Measurements from ENCODE around the gene SBF2. TPM values are rescaled to one million over a fixed set of nuclear protein-coding genes. Genes with fewer than 3 reads are reported as not detected.
A peak's percentile ranks its signal among the peaks of the same experiment; 100 is the strongest.

The SBF2 gene
- total and polyA plus RNA-seq, 2 of the 13 experiments (the other 11 are each of a cell fraction or from before 2014, with no cell fraction given): 24.0 to 45.8 TPM

DNA sequence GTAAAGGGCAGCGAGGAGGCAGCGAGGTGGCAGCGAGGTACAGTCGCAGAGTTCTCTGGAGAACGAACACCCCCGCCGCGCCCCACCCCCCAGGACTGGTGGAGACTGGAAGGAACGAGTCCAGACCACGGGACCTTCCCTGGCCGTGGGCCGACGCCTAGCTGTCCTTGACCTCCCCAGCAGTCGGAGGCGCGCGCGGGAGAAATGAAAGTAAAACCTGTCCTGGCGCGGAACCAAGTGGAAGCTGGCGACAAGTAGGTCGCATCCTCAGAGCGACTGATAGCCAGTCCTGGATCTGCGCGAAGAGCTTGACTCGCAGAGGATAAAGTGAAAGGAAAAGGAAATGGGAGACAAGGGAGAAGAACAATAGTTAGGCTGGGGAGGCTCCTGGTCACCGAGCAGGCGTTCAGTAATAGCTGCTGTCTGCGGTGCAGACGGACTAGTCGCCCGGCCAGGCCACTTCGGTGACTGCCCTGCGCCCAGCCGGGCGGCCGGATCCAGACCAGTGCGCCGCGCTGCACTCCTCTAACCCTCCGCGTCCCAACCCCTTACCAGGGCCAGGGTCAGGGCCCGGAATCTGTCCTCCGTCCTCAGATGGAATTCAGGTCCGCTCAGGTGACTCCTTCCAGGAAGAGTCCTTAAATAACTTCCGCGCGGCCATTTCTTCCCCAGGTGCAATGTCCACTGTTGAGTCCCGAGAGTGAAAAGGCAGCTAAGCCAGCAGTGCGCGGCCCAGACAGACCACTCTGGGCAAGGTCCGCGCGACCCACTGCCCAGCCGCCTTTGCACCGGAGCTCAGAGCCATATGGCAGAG lies 8.9 kb upstream of the SBF2 start (continued):
- TF ChIP-seq, protein P1, sequence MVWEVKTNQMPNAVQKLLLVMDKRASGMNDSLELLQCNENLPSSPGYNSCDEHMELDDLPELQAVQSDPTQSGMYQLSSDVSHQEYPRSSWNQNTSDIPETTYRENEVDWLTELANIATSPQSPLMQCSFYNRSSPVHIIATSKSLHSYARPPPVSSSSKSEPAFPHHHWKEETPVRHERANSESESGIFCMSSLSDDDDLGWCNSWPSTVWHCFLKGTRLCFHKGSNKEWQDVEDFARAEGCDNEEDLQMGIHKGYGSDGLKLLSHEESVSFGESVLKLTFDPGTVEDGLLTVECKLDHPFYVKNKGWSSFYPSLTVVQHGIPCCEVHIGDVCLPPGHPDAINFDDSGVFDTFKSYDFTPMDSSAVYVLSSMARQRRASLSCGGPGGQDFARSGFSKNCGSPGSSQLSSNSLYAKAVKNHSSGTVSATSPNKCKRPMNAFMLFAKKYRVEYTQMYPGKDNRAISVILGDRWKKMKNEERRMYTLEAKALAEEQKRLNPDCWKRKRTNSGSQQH (CRISPR knock-in tag; IDR thresholded peaks at IDR 0.05; ENCODE audit: low read depth): no peak
- peak; percentile 71 for TF ChIP-seq SAP130 (CRISPR knock-in tag; IDR thresholded peaks at IDR 0.05; ENCODE audit: low read depth)
- TF ChIP-seq ZNF563 (CRISPR knock-in tag; IDR thresholded peaks at IDR 0.05): no peak
- peak; percentile 85; the same call in 1 of the 2 replicates for TF ChIP-seq ZNF292 (CRISPR knock-in tag; IDR thresholded peaks at IDR 0.05; ENCODE audit: borderline replicate concordance, low read depth)
- TF ChIP-seq ZNF670 (CRISPR knock-in tag; IDR thresholded peaks at IDR 0.05; ENCODE audit: borderline replicate concordance): no peak
- TF ChIP-seq ZNF543 (CRISPR knock-in tag; IDR thresholded peaks at IDR 0.05): peak; percentile 77
- TF ChIP-seq, protein P2, sequence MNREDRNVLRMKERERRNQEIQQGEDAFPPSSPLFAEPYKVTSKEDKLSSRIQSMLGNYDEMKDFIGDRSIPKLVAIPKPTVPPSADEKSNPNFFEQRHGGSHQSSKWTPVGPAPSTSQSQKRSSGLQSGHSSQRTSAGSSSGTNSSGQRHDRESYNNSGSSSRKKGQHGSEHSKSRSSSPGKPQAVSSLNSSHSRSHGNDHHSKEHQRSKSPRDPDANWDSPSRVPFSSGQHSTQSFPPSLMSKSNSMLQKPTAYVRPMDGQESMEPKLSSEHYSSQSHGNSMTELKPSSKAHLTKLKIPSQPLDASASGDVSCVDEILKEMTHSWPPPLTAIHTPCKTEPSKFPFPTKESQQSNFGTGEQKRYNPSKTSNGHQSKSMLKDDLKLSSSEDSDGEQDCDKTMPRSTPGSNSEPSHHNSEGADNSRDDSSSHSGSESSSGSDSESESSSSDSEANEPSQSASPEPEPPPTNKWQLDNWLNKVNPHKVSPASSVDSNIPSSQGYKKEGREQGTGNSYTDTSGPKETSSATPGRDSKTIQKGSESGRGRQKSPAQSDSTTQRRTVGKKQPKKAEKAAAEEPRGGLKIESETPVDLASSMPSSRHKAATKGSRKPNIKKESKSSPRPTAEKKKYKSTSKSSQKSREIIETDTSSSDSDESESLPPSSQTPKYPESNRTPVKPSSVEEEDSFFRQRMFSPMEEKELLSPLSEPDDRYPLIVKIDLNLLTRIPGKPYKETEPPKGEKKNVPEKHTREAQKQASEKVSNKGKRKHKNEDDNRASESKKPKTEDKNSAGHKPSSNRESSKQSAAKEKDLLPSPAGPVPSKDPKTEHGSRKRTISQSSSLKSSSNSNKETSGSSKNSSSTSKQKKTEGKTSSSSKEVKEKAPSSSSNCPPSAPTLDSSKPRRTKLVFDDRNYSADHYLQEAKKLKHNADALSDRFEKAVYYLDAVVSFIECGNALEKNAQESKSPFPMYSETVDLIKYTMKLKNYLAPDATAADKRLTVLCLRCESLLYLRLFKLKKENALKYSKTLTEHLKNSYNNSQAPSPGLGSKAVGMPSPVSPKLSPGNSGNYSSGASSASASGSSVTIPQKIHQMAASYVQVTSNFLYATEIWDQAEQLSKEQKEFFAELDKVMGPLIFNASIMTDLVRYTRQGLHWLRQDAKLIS (CRISPR knock-in tag; IDR thresholded peaks at IDR 0.05): 0 out of 2 replicates have a peak, but pooled peaks have one; percentile 12
- TF ChIP-seq ZNF776 (CRISPR knock-in tag; IDR thresholded peaks at IDR 0.05): 0 out of 2 replicates have a peak, but pooled peaks have one; percentile 32
- TF ChIP-seq KMT2A (CRISPR knock-in tag; IDR thresholded peaks at IDR 0.05): peak; percentile 94
- no peak for TF ChIP-seq SCMH1 (CRISPR knock-in tag; IDR thresholded peaks at IDR 0.05; ENCODE audit: borderline replicate concordance)
- TF ChIP-seq ZNF605 (CRISPR knock-in tag; IDR thresholded peaks at IDR 0.05): peak; percentile 49
- TF ChIP-seq, protein P3, sequence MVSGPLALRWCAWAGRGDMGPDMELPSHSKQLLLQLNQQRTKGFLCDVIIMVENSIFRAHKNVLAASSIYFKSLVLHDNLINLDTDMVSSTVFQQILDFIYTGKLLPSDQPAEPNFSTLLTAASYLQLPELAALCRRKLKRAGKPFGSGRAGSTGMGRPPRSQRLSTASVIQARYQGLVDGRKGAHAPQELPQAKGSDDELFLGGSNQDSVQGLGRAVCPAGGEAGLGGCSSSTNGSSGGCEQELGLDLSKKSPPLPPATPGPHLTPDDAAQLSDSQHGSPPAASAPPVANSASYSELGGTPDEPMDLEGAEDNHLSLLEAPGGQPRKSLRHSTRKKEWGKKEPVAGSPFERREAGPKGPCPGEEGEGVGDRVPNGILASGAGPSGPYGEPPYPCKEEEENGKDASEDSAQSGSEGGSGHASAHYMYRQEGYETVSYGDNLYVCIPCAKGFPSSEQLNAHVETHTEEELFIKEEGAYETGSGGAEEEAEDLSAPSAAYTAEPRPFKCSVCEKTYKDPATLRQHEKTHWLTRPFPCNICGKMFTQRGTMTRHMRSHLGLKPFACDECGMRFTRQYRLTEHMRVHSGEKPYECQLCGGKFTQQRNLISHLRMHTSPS (CRISPR knock-in tag; IDR thresholded peaks at IDR 0.05; ENCODE audit: low read depth): peak; percentile 26; the same call in 1 of the 2 replicates
- TF ChIP-seq ZNF264 (CRISPR knock-in tag; IDR thresholded peaks at IDR 0.05): no peak; the same call in none of the 2 replicates
- TF ChIP-seq, protein P4, sequence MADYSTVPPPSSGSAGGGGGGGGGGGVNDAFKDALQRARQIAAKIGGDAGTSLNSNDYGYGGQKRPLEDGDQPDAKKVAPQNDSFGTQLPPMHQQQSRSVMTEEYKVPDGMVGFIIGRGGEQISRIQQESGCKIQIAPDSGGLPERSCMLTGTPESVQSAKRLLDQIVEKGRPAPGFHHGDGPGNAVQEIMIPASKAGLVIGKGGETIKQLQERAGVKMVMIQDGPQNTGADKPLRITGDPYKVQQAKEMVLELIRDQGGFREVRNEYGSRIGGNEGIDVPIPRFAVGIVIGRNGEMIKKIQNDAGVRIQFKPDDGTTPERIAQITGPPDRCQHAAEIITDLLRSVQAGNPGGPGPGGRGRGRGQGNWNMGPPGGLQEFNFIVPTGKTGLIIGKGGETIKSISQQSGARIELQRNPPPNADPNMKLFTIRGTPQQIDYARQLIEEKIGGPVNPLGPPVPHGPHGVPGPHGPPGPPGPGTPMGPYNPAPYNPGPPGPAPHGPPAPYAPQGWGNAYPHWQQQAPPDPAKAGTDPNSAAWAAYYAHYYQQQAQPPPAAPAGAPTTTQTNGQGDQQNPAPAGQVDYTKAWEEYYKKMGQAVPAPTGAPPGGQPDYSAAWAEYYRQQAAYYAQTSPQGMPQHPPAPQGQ (CRISPR knock-in tag; IDR thresholded peaks at IDR 0.05; ENCODE audit: borderline replicate concordance): no peak
- no peak for TF ChIP-seq POLR2AphosphoS2 (IDR thresholded peaks at IDR 0.05; ENCODE audit: low read depth, low read length)
- no peak for TF ChIP-seq ATF2 (CRISPR knock-in tag; IDR thresholded peaks at IDR 0.05)
